Osteoblast (primary cell): ENCODE data around the gene GALNT10. TPM values are rescaled to one million over a fixed set of nuclear protein-coding genes. Genes with fewer than 3 reads are reported as not detected.

Experiments used
- DNase-seq: peaks from one replicate; pipeline ENCODE4 v3.0.0; 2011; ENCODE audit warnings: low spot score, mixed read lengths; ENCODE audit not compliant: insufficient read length; ENCODE audit errors: missing footprints
- H2AFZ ChIP-seq: 2 replicates; pipeline ENCODE4 v1.6.0; 2011; ENCODE audit warnings: mild to moderate bottlenecking, low read length
- H3K27ac ChIP-seq: 2 replicates; pipeline ENCODE4 v1.5.1; 2011; ENCODE audit warnings: mild to moderate bottlenecking, low read depth, low read length, moderate library complexity
- H3K27me3 ChIP-seq: 2 replicates; pipeline ENCODE4 v1.6.0; 2012; ENCODE audit warnings: mild to moderate bottlenecking, control low read depth, inconsistent platforms, low read length, moderate library complexity; ENCODE audit not compliant: insufficient read depth
- H3K36me3 ChIP-seq: 2 replicates; pipeline ENCODE4 v1.5.1; 2011; ENCODE audit warnings: mild to moderate bottlenecking, low read length, control low read depth, moderate library complexity; ENCODE audit not compliant: insufficient read depth
- H3K4me1 ChIP-seq: 2 replicates; pipeline ENCODE4 v1.5.1; 2011; ENCODE audit warnings: mild to moderate bottlenecking, low read length, control low read depth, moderate library complexity; ENCODE audit not compliant: insufficient read depth
- H3K4me2 ChIP-seq: 2 replicates; pipeline ENCODE4 v1.6.0; 2011; ENCODE audit warnings: mild to moderate bottlenecking, low read length; ENCODE audit not compliant: insufficient read depth
- H3K4me3 ChIP-seq: fragments of 200-600 bp; sonication (generic); 3 replicates; pipeline ENCODE4 v1.5.1; 2012; ENCODE audit warnings: mild to moderate bottlenecking, low read length, inconsistent platforms; ENCODE audit not compliant: insufficient read depth
- H3K79me2 ChIP-seq: 2 replicates; pipeline ENCODE4 v1.6.0; 2012; ENCODE audit warnings: mild to moderate bottlenecking, low read length, control low read depth, inconsistent platforms; ENCODE audit not compliant: insufficient read depth
- H3K9me3 ChIP-seq: 2 replicates; pipeline ENCODE4 v1.5.1; 2011; ENCODE audit warnings: low read depth, low read length, control low read depth
- H4K20me1 ChIP-seq: 2 replicates; pipeline ENCODE4 v1.6.0; 2012; ENCODE audit warnings: mild to moderate bottlenecking, low read length, control low read depth; ENCODE audit not compliant: insufficient read depth
- CTCF ChIP-seq: IDR thresholded peaks from 2 replicates; pipeline ENCODE4 v1.5.1; 2011; ENCODE audit warnings: mild to moderate bottlenecking, low read depth, low read length, moderate library complexity; ENCODE audit errors: extremely low read depth
- total RNA-seq: library from RNA; depleted of rRNA; stranded (reverse); fragments of >200 nt; gene quantifications from 2 replicates; pipeline ENCODE4 v1.2.3, GENCODE V29; 2012

GALNT10 gene
- total RNA-seq, 1 donor = 62.2 TPM

GRCh38 chr5:154316223-154316935 is 125.8 kb downstream of the GALNT10 start:
- H3K27me3 ChIP-seq = no peaks in the 10 kb centered on the region
- H2AFZ ChIP-seq = no peak overlapping the region
- no peaks in the 10 kb centered on the region for H3K9me3 ChIP-seq
- TF ChIP-seq CTCF = no peak
- no peak overlapping the region for H3K4me3 ChIP-seq
- H3K4me2 ChIP-seq = no peak overlapping the region
- no peak overlapping the region for H3K27ac ChIP-seq
- peaks cover 4% of the 10 kb centered on the region for H3K79me2 ChIP-seq
- H3K4me1 ChIP-seq = peaks cover 12% of the 10 kb centered on the region
- no peaks in the 10 kb centered on the region for H3K36me3 ChIP-seq
- no peak for DNase-seq
- no peaks in the 10 kb centered on the region for H4K20me1 ChIP-seq

- Histone ChIP-seq H3K4me2 (no peak overlapping the region), H3K36me3 (no peaks in the 10 kb centered on the region), H3K79me2 (no peaks in the 10 kb centered on the region), H3K27ac (no peak overlapping the region), H3K27me3 (no peaks in the 10 kb centered on the region), H3K4me1 (no peaks in the 10 kb centered on the region), H2AFZ (no peak overlapping the region), H3K4me3 (no peak overlapping the region), H4K20me1 (no peaks in the 10 kb centered on the region), H3K9me3 (no peaks in the 10 kb centered on the region)
- DNase-seq = no peak
- no peak for TF ChIP-seq CTCF
Measured at GRCh38 chr5:154317916-154318315, 127.4 kb downstream of the GALNT10 start.

- DNase-seq = no peak
- no peaks in the 10 kb centered on the region for H4K20me1 ChIP-seq
- H3K36me3 ChIP-seq = peaks cover 2% of the 10 kb centered on the region
- no peaks in the 10 kb centered on the region for H3K4me1 ChIP-seq
- H3K4me3 ChIP-seq = no peak overlapping the region
- H3K79me2 ChIP-seq = no peaks in the 10 kb centered on the region
- H3K4me2 ChIP-seq = no peak overlapping the region
- no peak overlapping the region for H3K27ac ChIP-seq
- TF ChIP-seq CTCF = no peak
- no peaks in the 10 kb centered on the region for H3K27me3 ChIP-seq
- no peak overlapping the region for H2AFZ ChIP-seq
- no peaks in the 10 kb centered on the region for H3K9me3 ChIP-seq
Measured at GRCh38 chr5:154318691-154319090, 128.2 kb downstream of the GALNT10 start.

- H3K4me1 ChIP-seq = no peaks in the 10 kb centered on the region
- no peak overlapping the region for H2AFZ ChIP-seq
- H3K79me2 ChIP-seq = no peaks in the 10 kb centered on the region
- DNase-seq = no peak
- no peaks in the 10 kb centered on the region for H3K9me3 ChIP-seq
- no peak overlapping the region for H3K27ac ChIP-seq
- no peak for TF ChIP-seq CTCF
- H3K27me3 ChIP-seq = no peaks in the 10 kb centered on the region
- no peak overlapping the region for H3K4me2 ChIP-seq
- no peak overlapping the region for H3K4me3 ChIP-seq
- peaks cover 8% of the 10 kb centered on the region for H3K36me3 ChIP-seq
- peaks cover 5% of the 10 kb centered on the region for H4K20me1 ChIP-seq
Measured at GRCh38 chr5:154319736-154320135, 129.2 kb downstream of the GALNT10 start.
